Smooth muscle cell (in vitro differentiated cells): ENCODE results near the gene MAMDC4. TPM values are rescaled to one million over a fixed set of nuclear protein-coding genes. Genes with fewer than 3 reads are reported as not detected.

Experiments used
- DNase-seq: peaks from one replicate; lab custom pipeline; 2025; ENCODE audit not compliant: unreplicated experiment; lab: John Stamatoyannopoulos, UW
- H2AFZ ChIP-seq: fragments of 200-600 bp; sonication (generic); 2 replicates; pipeline ENCODE4 v1.6.0; 2016; ENCODE audit warnings: antibody characterized with exemption, low read depth, mild to moderate bottlenecking
- H3F3A ChIP-seq: fragments of 200-600 bp; sonication (generic); 2 replicates; pipeline ENCODE4 v1.6.0; 2017; ENCODE audit warnings: antibody characterized with exemption, low read depth
- H3K27ac ChIP-seq: fragments of 200-600 bp; sonication (generic); 2 replicates; pipeline ENCODE4 v1.5.1; 2016; ENCODE audit warnings: low read depth, mild to moderate bottlenecking
- H3K27me3 ChIP-seq: fragments of 200-600 bp; sonication (generic); 2 replicates; pipeline ENCODE4 v1.6.1; 2016; ENCODE audit warnings: low read depth, mild to moderate bottlenecking
- H3K36me3 ChIP-seq: fragments of 200-600 bp; sonication (generic); 2 replicates; pipeline ENCODE4 v1.5.1; 2016; ENCODE audit warnings: low read depth
- H3K4me1 ChIP-seq: fragments of 200-600 bp; sonication (generic); 2 replicates; pipeline ENCODE4 v1.5.1; 2016; ENCODE audit warnings: low read depth
- H3K4me2 ChIP-seq: fragments of 200-600 bp; sonication (generic); 2 replicates; pipeline ENCODE4 v1.6.0; 2016; ENCODE audit warnings: mild to moderate bottlenecking
- H3K4me3 ChIP-seq: fragments of 200-600 bp; sonication (generic); 2 replicates; pipeline ENCODE4 v1.5.1; 2016; ENCODE audit warnings: mild to moderate bottlenecking
- H3K79me2 ChIP-seq: fragments of 200-600 bp; sonication (generic); 2 replicates; pipeline ENCODE4 v1.6.0; 2016; ENCODE audit warnings: low read depth, mild to moderate bottlenecking
- H3K9ac ChIP-seq: fragments of 200-600 bp; sonication (generic); 2 replicates; pipeline ENCODE4 v1.6.0; 2016; ENCODE audit warnings: low read depth
- H3K9me3 ChIP-seq: fragments of 200-600 bp; sonication (generic); replicated peaks from 2 replicates; pipeline ENCODE4 v1.5.1; 2016; ENCODE audit warnings: low read depth
- H4K20me1 ChIP-seq: fragments of 200-600 bp; sonication (generic); 2 replicates; pipeline ENCODE4 v1.6.0; 2016; ENCODE audit warnings: low read depth
- WGBS: methylation state at CpG from one replicate; pipeline ENCODE4 v1.1.7; 2016; ENCODE audit warnings: low lambda C conversion rate; 5-methylcytosine and 5-hydroxymethylcytosine counted together
- polyA plus RNA-seq: library from polyadenylated mRNA; unstranded; fragments of >200 nt; fragmentation: Nextera tagmentation; extraction: Ambion mirVana; gene quantifications from 2 replicates; pipeline ENCODE4 v1.2.1, GENCODE V29; 2016
- total RNA-seq: library from RNA; depleted of rRNA; stranded (reverse); fragments of >200 nt; gene quantifications from 2 replicates; pipeline ENCODE4 v1.2.3, GENCODE V29; 2014
- TF ChIP-seq, protein P1 (sequence below): fragments of 200-600 bp; sonication (generic); IDR thresholded peaks from 2 replicates; pipeline ENCODE4 v1.5.1; 2017; ENCODE audit warnings: borderline replicate concordance, mild to moderate bottlenecking, antibody characterized with exemption; ENCODE audit not compliant: insufficient read depth, poor library complexity, severe bottlenecking

MAMDC4 gene
- total and polyA plus RNA-seq, 2 experiments from 2014 or later, result 3.8 to 7.5 TPM

GRCh38 chr9:136808806-136809158 lies 43.4 kb upstream of the MAMDC4 start:
- peaks cover 3% of the 10 kb centered on the region for H3F3A ChIP-seq
- no peak for DNase-seq
- H3K27me3 ChIP-seq, result no peaks in the 10 kb centered on the region
- peak overlapping the region; percentile 97 for H3K4me3 ChIP-seq
- peaks cover 57% of the 10 kb centered on the region for H3K79me2 ChIP-seq
- peak overlapping the region; percentile 49 for H3K9ac ChIP-seq
- WGBS, result 3% methylated on average over 14 of the region's 14 CpGs
- peak overlapping the region; percentile 92 for H3K4me2 ChIP-seq
- H2AFZ ChIP-seq, result no peak overlapping the region
- peaks cover 24% of the 10 kb centered on the region for H3K4me1 ChIP-seq
- H3K36me3 ChIP-seq, result no peaks in the 10 kb centered on the region
- H3K27ac ChIP-seq, result peak overlapping the region; percentile 51
- no peaks in the 10 kb centered on the region for H3K9me3 ChIP-seq
- H4K20me1 ChIP-seq, result peaks cover 48% of the 10 kb centered on the region
- TF ChIP-seq, protein P1, sequence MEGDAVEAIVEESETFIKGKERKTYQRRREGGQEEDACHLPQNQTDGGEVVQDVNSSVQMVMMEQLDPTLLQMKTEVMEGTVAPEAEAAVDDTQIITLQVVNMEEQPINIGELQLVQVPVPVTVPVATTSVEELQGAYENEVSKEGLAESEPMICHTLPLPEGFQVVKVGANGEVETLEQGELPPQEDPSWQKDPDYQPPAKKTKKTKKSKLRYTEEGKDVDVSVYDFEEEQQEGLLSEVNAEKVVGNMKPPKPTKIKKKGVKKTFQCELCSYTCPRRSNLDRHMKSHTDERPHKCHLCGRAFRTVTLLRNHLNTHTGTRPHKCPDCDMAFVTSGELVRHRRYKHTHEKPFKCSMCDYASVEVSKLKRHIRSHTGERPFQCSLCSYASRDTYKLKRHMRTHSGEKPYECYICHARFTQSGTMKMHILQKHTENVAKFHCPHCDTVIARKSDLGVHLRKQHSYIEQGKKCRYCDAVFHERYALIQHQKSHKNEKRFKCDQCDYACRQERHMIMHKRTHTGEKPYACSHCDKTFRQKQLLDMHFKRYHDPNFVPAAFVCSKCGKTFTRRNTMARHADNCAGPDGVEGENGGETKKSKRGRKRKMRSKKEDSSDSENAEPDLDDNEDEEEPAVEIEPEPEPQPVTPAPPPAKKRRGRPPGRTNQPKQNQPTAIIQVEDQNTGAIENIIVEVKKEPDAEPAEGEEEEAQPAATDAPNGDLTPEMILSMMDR, result no peak

DNA sequence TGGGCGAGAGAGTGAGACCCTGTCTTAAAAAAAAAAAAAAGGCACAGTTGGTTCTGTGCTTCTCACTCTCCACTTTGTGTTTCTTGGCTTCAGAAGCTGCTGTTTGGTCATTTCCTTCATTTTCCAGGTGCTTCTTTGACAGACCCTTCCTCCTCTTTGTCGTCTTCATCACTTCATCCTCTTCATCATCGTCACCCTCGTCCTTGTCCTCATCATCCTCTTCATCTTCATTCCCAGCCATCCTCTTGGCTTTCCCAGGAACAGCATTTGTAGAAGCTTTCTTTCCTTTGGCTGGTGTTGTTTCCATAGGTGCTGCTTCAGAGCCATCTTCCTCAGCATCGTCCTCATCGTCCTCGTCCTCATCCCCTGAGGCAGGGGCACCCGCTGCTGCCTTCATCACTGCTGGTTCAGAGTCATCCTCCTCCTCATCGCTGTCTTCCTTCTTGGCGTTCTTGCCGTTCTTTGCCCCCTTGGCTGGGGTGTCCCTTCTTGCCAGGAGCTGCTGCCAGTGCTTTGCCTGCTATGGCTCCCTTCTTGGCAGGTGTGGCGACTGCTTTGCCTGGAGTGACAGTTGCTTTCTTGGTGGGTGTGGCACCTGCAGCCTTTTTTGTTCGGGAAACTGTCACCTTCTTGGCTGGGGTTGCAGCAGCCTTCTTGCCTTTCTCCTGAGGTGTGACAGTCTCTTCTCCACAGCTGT lies 37.3 kb upstream of the MAMDC4 start:
- WGBS, result 98% methylated on average over 13 of the region's 13 CpGs
- Histone ChIP-seq H2AFZ (no peak overlapping the region), H3K27ac (no peak overlapping the region), H3K4me2 (no peak overlapping the region), H3K36me3 (no peaks in the 10 kb centered on the region), H3F3A (peaks cover 3% of the 10 kb centered on the region), H4K20me1 (peaks cover 90% of the 10 kb centered on the region), H3K79me2 (peaks cover 89% of the 10 kb centered on the region), H3K9ac (no peak overlapping the region), H3K4me1 (peaks cover 7% of the 10 kb centered on the region), H3K9me3 (no peaks in the 10 kb centered on the region), H3K27me3 (no peaks in the 10 kb centered on the region), H3K4me3 (no peak overlapping the region)
- TF ChIP-seq, protein P1, result no peak
- DNase-seq, result no peak

- TF ChIP-seq, protein P1, result no peak
- Histone ChIP-seq H3K4me3 (no peak overlapping the region), H3K9ac (no peak overlapping the region), H3K4me1 (peaks cover 2% of the 10 kb centered on the region), H3F3A (no peaks in the 10 kb centered on the region), H3K9me3 (no peaks in the 10 kb centered on the region), H3K4me2 (no peak overlapping the region), H3K79me2 (peaks cover 89% of the 10 kb centered on the region), H3K27me3 (no peaks in the 10 kb centered on the region), H3K27ac (no peak overlapping the region), H3K36me3 (no peaks in the 10 kb centered on the region), H4K20me1 (peaks cover 90% of the 10 kb centered on the region), H2AFZ (no peak overlapping the region)
- WGBS, result 0% methylated on average over 1 of the region's 1 CpG
- no peak for DNase-seq
Observed at GRCh38 chr9:136815422-136815782, 36.7 kb upstream of the MAMDC4 start.
